GM21390 (cell line): Measurements from ENCODE around the gene FAAP20.
"Not testable (repeated sequence)": the region's sequence is repeated elsewhere in the genome, so short reads cannot be mapped to it uniquely, and the experiment has no call there.

Source experiments
- ATAC-seq: cut with Tn5 transposase; IDR thresholded peaks from one replicate; pipeline ENCODE4 v1.9.1; 2021; ENCODE audit not compliant: unreplicated experiment

Gene FAAP20

GRCh38 chr1:2163205-2163604, 31.4 kb downstream of the FAAP20 start:
- ATAC-seq: no peak

- no peak for ATAC-seq
Observed at GRCh38 chr1:2160451-2161300, 33.9 kb downstream of the FAAP20 start.

- ATAC-seq: no peak
Observed at GRCh38 chr1:2159124-2159523, 35.4 kb downstream of the FAAP20 start.

GRCh38 chr1:2158272-2158671, 36.3 kb downstream of the FAAP20 start:
- no peak for ATAC-seq

- ATAC-seq: no peak
Observed at GRCh38 chr1:2157856-2158255, 36.7 kb downstream of the FAAP20 start.

GRCh38 chr1:2156866-2157265, 37.7 kb downstream of the FAAP20 start:
- no peak for ATAC-seq

- ATAC-seq: no peak
Observed at GRCh38 chr1:2155788-2156187, 38.8 kb downstream of the FAAP20 start.

GRCh38 chr1:2155147-2155598, 39.4 kb downstream of the FAAP20 start:
- ATAC-seq: no peak

GRCh38 chr1:2154022-2154421, 40.5 kb downstream of the FAAP20 start:
- ATAC-seq: no peak

- ATAC-seq: no peak
Observed at GRCh38 chr1:2152954-2153353, 41.6 kb downstream of the FAAP20 start.

- no peak for ATAC-seq
Observed at GRCh38 chr1:2151911-2152310, 42.7 kb downstream of the FAAP20 start.

- no peak for ATAC-seq
Observed at GRCh38 chr1:2151252-2151651, 43.3 kb downstream of the FAAP20 start.

GRCh38 chr1:2150801-2151200, 43.8 kb downstream of the FAAP20 start:
- ATAC-seq: no peak

- no peak for ATAC-seq
Observed at GRCh38 chr1:2148691-2149090, 45.9 kb downstream of the FAAP20 start.

- not testable (repeated sequence) for ATAC-seq
Observed at GRCh38 chr1:2147869-2148268, 46.7 kb downstream of the FAAP20 start.

GRCh38 chr1:2146836-2147517, 47.6 kb downstream of the FAAP20 start:
- no peak for ATAC-seq

GRCh38 chr1:2145946-2146835, 48.4 kb downstream of the FAAP20 start:
- ATAC-seq: no peak

GRCh38 chr1:2144501-2145090, 50.0 kb downstream of the FAAP20 start:
- no peak for ATAC-seq

- ATAC-seq: no peak
Observed at GRCh38 chr1:2143814-2144500, 50.6 kb downstream of the FAAP20 start.

GRCh38 chr1:2141025-2141424, 53.5 kb downstream of the FAAP20 start:
- ATAC-seq: no peak
